ENCODE measurements around the gene TTC27. TPM values are rescaled to one million over a fixed set of nuclear protein-coding genes. Genes with fewer than 3 reads are reported as not detected.
"Not testable (repeated sequence)": the region's sequence is repeated elsewhere in the genome, so short reads cannot be mapped to it uniquely, and the experiment has no call there.

Gene TTC27
- total RNA-seq, 1 donor from 2014 or later, result 8.4 TPM

GRCh38 chr2:32714521-32714920, 86.7 kb downstream of the TTC27 start:
- ATAC-seq (ENCODE audit: poor library complexity), result no peak
- intact Hi-C loops (cut with DNase I), result no loop called here
- no peak for DNase-seq

- peak; percentile 30 for ATAC-seq (ENCODE audit: poor library complexity)
- no peak for DNase-seq
- intact Hi-C loops (cut with DNase I), result no loop called here
Observed at GRCh38 chr2:32715391-32715841, 87.6 kb downstream of the TTC27 start.

GRCh38 chr2:32715981-32716380, 88.1 kb downstream of the TTC27 start:
- ATAC-seq (ENCODE audit: poor library complexity) (no peak), DNase-seq (no peak)
- intact Hi-C loops (cut with DNase I), result no loop called here

GRCh38 chr2:32716598-32716997, 88.7 kb downstream of the TTC27 start:
- intact Hi-C loops (cut with DNase I), result no loop called here
- no peak for ATAC-seq (ENCODE audit: poor library complexity)
- DNase-seq, result no peak

GRCh38 chr2:32718752-32719151, 90.9 kb downstream of the TTC27 start:
- intact Hi-C loops (cut with DNase I), result no loop called here

GRCh38 chr2:32719430-32719829, 91.6 kb downstream of the TTC27 start:
- no peak for ATAC-seq (ENCODE audit: poor library complexity)
- intact Hi-C loops (cut with DNase I), result no loop called here
- no peak for DNase-seq

More at GRCh38 chr2:32718752-32719151, 90.9 kb downstream of the TTC27 start:
- DNase-seq, result no peak
- no peak for ATAC-seq (ENCODE audit: poor library complexity)

- intact Hi-C loops (cut with DNase I), result no loop called here
- DNase-seq (no peak), ATAC-seq (ENCODE audit: poor library complexity) (peak; percentile 92)
Observed at GRCh38 chr2:32719933-32720716, 92.3 kb downstream of the TTC27 start.

GRCh38 chr2:32720771-32721170, 92.9 kb downstream of the TTC27 start:
- intact Hi-C loops (cut with DNase I), result no loop called here
- no peak for DNase-seq
- peak; percentile 19 for ATAC-seq (ENCODE audit: poor library complexity)

GRCh38 chr2:32721376-32721775, 93.5 kb downstream of the TTC27 start:
- intact Hi-C loops (cut with DNase I), result no loop called here
- ATAC-seq (ENCODE audit: poor library complexity), result no peak
- DNase-seq, result no peak

- DNase-seq (no peak), ATAC-seq (ENCODE audit: poor library complexity) (no peak)
- intact Hi-C loops (cut with DNase I), result no loop called here
Observed at GRCh38 chr2:32723467-32724079, 95.7 kb downstream of the TTC27 start.

- ATAC-seq (ENCODE audit: poor library complexity); intact Hi-C loops (cut with DNase I); DNase-seq: not testable (repeated sequence)
Observed at GRCh38 chr2:32726678-32727077, 98.8 kb downstream of the TTC27 start.

- intact Hi-C loops (cut with DNase I), result no loop called here
- ATAC-seq (ENCODE audit: poor library complexity) (no peak), DNase-seq (no peak)
Observed at GRCh38 chr2:32727157-32727556, 99.3 kb downstream of the TTC27 start.

GRCh38 chr2:32730958-32731357, 103.1 kb downstream of the TTC27 start:
- ATAC-seq (ENCODE audit: poor library complexity); DNase-seq: not testable (repeated sequence)

GRCh38 chr2:32732120-32732519, 104.3 kb downstream of the TTC27 start:
- ATAC-seq (ENCODE audit: poor library complexity), result no peak
- intact Hi-C loops (cut with DNase I), result no loop called here

More at GRCh38 chr2:32730958-32731357, 103.1 kb downstream of the TTC27 start:
- intact Hi-C loops (cut with DNase I), result not testable (repeated sequence)

GRCh38 chr2:32732912-32733472, 105.1 kb downstream of the TTC27 start:
- ATAC-seq (ENCODE audit: poor library complexity), result no peak
- intact Hi-C loops (cut with DNase I), result no loop called here
- DNase-seq, result no peak

More at GRCh38 chr2:32732120-32732519, 104.3 kb downstream of the TTC27 start:
- no peak for DNase-seq

- ATAC-seq (ENCODE audit: poor library complexity) (no peak), DNase-seq (no peak)
- intact Hi-C loops (cut with DNase I), result no loop called here
Observed at GRCh38 chr2:32735348-32735747, 107.5 kb downstream of the TTC27 start.

- intact Hi-C loops (cut with DNase I), result no loop called here
- ATAC-seq (ENCODE audit: poor library complexity) (no peak), DNase-seq (no peak)
Observed at GRCh38 chr2:32738939-32739338, 111.1 kb downstream of the TTC27 start.

- intact Hi-C loops (cut with DNase I), result no loop called here
- ATAC-seq (ENCODE audit: poor library complexity), result no peak
- DNase-seq, result no peak
Observed at GRCh38 chr2:32739664-32740063, 111.8 kb downstream of the TTC27 start.

- no peak for ATAC-seq (ENCODE audit: poor library complexity)
- no peak for DNase-seq
- intact Hi-C loops (cut with DNase I), result no loop called here
Observed at GRCh38 chr2:32741575-32741974, 113.7 kb downstream of the TTC27 start.

- ATAC-seq (ENCODE audit: poor library complexity), result peak; percentile 38
- intact Hi-C loops (cut with DNase I), result no loop called here
Observed at GRCh38 chr2:32742376-32742775, 114.5 kb downstream of the TTC27 start.

More at GRCh38 chr2:32742376-32742775, 114.5 kb downstream of the TTC27 start:
- no peak for DNase-seq
